ENCODE data around the gene FEN1.

The FEN1 gene

DNA sequence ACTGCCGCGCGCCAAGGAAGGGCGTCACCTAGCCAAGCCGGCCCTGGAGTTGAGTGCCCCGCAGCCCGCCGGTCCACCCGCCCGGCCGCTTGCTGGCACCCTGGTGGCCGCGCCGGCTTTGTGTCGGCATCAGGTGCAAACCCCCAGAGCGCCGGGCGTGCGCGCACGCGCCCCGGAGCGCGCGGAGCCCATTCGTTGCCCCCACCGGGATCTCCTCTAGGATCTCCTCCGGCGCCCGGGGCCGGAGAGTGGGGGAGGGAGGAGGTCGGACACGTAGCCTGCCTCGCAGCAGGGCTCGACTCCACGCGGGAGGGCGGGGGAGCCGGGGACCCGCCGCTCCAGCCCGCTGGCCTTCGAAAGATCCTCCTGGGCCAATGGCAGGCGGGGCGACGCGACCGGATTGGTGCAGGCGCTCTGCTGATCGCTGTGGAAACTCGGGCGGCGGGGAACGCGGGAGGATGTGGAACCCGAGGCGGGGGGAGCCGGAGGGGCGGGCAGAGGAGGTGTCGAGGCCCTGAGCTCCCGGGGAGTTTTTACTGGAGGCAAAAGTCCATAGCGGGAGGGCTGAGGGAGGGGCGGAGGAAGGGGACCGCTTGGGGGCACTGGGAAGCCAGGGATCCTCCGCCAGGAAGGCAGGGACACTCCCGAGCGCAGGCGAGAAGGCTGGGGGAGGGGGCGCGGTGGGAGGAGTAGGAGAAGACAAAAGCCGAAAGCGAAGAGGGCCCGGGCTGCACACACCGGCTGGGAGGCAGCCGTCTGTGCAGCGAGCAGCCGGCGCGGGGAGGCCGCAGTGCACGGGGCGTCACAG lies 35.1 kb downstream of the FEN1 start, which contains the start of gene FADS2 (continued):
- TF ChIP-seq, protein P1, sequence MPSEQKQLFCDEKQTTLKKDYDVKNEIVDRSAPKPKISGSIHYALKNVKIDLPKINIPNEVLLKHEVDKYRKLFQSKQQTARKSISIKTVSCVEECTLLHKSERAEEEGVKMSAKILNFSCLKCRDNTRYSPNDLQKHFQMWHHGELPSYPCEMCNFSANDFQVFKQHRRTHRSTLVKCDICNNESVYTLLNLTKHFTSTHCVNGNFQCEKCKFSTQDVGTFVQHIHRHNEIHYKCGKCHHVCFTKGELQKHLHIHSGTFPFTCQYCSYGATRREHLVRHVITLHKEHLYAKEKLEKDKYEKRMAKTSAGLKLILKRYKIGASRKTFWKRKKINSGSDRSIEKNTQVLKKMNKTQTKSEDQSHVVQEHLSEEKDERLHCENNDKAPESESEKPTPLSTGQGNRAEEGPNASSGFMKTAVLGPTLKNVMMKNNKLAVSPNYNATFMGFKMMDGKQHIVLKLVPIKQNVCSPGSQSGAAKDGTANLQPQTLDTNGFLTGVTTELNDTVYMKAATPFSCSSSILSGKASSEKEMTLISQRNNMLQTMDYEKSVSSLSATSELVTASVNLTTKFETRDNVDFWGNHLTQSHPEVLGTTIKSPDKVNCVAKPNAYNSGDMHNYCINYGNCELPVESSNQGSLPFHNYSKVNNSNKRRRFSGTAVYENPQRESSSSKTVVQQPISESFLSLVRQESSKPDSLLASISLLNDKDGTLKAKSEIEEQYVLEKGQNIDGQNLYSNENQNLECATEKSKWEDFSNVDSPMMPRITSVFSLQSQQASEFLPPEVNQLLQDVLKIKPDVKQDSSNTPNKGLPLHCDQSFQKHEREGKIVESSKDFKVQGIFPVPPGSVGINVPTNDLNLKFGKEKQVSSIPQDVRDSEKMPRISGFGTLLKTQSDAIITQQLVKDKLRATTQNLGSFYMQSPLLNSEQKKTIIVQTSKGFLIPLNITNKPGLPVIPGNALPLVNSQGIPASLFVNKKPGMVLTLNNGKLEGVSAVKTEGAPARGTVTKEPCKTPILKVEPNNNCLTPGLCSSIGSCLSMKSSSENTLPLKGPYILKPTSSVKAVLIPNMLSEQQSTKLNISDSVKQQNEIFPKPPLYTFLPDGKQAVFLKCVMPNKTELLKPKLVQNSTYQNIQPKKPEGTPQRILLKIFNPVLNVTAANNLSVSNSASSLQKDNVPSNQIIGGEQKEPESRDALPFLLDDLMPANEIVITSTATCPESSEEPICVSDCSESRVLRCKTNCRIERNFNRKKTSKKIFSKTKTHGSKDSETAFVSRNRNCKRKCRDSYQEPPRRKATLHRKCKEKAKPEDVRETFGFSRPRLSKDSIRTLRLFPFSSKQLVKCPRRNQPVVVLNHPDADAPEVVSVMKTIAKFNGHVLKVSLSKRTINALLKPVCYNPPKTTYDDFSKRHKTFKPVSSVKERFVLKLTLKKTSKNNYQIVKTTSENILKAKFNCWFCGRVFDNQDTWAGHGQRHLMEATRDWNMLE (tag by site-specific recombination; conservative IDR thresholded peaks at IDR 0.05; ENCODE audit: low read depth): no peak
- TF ChIP-seq ZNF596 (tag by site-specific recombination; IDR thresholded peaks at IDR 0.05) (0 out of 2 replicates have a peak, but pooled peaks have one; percentile 15), TRIM28 (IDR thresholded peaks at IDR 0.05; ENCODE audit: borderline replicate concordance, low read length) (no peak), ZNF394 (tag by site-specific recombination; IDR thresholded peaks at IDR 0.05; ENCODE audit: borderline replicate concordance) (peak; percentile 18; the same call in 1 of the 2 replicates), ZNF248 (tag by site-specific recombination; IDR thresholded peaks at IDR 0.05) (no peak), ZNF48 (tag by site-specific recombination; IDR thresholded peaks at IDR 0.05) (no peak), SCRT1 (tag by site-specific recombination; IDR thresholded peaks at IDR 0.05; ENCODE audit: borderline replicate concordance) (no peak), MEIS1 (CRISPR knock-in tag; IDR thresholded peaks at IDR 0.05; ENCODE audit: borderline replicate concordance) (no peak), MZF1 (tag by site-specific recombination; IDR thresholded peaks at IDR 0.05; ENCODE audit: borderline replicate concordance) (no peak), ZNF768 (tag by site-specific recombination; IDR thresholded peaks at IDR 0.05) (no peak), OVOL3 (tag by site-specific recombination; IDR thresholded peaks at IDR 0.05) (no peak), SALL2 (tag by site-specific recombination; IDR thresholded peaks at IDR 0.05; ENCODE audit: borderline replicate concordance) (no peak), ZNF426 (tag by site-specific recombination; IDR thresholded peaks at IDR 0.05) (no peak), ZNF169 (tag by site-specific recombination; IDR thresholded peaks at IDR 0.05) (no peak), ZNF202 (tag by site-specific recombination; IDR thresholded peaks at IDR 0.05; ENCODE audit: borderline replicate concordance) (no peak), ZNF561 (tag by site-specific recombination; IDR thresholded peaks at IDR 0.05; ENCODE audit: borderline replicate concordance) (no peak), ZNF184 (tag by site-specific recombination; IDR thresholded peaks at IDR 0.05) (no peak), ZNF157 (tag by site-specific recombination; IDR thresholded peaks at IDR 0.05) (no peak)
- TF ChIP-seq, protein P2, sequence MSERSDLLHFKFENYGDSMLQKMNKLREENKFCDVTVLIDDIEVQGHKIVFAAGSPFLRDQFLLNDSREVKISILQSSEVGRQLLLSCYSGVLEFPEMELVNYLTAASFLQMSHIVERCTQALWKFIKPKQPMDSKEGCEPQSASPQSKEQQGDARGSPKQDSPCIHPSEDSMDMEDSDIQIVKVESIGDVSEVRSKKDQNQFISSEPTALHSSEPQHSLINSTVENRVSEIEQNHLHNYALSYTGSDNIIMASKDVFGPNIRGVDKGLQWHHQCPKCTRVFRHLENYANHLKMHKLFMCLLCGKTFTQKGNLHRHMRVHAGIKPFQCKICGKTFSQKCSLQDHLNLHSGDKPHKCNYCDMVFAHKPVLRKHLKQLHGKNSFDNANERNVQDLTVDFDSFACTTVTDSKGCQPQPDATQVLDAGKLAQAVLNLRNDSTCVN (tag by site-specific recombination; optimal IDR thresholded peaks at IDR 0.05): peak; percentile 92
- TF ChIP-seq, protein P3, sequence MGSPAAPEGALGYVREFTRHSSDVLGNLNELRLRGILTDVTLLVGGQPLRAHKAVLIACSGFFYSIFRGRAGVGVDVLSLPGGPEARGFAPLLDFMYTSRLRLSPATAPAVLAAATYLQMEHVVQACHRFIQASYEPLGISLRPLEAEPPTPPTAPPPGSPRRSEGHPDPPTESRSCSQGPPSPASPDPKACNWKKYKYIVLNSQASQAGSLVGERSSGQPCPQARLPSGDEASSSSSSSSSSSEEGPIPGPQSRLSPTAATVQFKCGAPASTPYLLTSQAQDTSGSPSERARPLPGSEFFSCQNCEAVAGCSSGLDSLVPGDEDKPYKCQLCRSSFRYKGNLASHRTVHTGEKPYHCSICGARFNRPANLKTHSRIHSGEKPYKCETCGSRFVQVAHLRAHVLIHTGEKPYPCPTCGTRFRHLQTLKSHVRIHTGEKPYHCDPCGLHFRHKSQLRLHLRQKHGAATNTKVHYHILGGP (tag by site-specific recombination; IDR thresholded peaks at IDR 0.05): no peak
- TF ChIP-seq, protein P4, sequence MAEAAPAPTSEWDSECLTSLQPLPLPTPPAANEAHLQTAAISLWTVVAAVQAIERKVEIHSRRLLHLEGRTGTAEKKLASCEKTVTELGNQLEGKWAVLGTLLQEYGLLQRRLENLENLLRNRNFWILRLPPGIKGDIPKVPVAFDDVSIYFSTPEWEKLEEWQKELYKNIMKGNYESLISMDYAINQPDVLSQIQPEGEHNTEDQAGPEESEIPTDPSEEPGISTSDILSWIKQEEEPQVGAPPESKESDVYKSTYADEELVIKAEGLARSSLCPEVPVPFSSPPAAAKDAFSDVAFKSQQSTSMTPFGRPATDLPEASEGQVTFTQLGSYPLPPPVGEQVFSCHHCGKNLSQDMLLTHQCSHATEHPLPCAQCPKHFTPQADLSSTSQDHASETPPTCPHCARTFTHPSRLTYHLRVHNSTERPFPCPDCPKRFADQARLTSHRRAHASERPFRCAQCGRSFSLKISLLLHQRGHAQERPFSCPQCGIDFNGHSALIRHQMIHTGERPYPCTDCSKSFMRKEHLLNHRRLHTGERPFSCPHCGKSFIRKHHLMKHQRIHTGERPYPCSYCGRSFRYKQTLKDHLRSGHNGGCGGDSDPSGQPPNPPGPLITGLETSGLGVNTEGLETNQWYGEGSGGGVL (tag by site-specific recombination; IDR thresholded peaks at IDR 0.05): peak; percentile 97
- TF ChIP-seq, protein P5, sequence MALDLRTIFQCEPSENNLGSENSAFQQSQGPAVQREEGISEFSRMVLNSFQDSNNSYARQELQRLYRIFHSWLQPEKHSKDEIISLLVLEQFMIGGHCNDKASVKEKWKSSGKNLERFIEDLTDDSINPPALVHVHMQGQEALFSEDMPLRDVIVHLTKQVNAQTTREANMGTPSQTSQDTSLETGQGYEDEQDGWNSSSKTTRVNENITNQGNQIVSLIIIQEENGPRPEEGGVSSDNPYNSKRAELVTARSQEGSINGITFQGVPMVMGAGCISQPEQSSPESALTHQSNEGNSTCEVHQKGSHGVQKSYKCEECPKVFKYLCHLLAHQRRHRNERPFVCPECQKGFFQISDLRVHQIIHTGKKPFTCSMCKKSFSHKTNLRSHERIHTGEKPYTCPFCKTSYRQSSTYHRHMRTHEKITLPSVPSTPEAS (tag by site-specific recombination; IDR thresholded peaks at IDR 0.05): no peak
- TF ChIP-seq, protein P6, sequence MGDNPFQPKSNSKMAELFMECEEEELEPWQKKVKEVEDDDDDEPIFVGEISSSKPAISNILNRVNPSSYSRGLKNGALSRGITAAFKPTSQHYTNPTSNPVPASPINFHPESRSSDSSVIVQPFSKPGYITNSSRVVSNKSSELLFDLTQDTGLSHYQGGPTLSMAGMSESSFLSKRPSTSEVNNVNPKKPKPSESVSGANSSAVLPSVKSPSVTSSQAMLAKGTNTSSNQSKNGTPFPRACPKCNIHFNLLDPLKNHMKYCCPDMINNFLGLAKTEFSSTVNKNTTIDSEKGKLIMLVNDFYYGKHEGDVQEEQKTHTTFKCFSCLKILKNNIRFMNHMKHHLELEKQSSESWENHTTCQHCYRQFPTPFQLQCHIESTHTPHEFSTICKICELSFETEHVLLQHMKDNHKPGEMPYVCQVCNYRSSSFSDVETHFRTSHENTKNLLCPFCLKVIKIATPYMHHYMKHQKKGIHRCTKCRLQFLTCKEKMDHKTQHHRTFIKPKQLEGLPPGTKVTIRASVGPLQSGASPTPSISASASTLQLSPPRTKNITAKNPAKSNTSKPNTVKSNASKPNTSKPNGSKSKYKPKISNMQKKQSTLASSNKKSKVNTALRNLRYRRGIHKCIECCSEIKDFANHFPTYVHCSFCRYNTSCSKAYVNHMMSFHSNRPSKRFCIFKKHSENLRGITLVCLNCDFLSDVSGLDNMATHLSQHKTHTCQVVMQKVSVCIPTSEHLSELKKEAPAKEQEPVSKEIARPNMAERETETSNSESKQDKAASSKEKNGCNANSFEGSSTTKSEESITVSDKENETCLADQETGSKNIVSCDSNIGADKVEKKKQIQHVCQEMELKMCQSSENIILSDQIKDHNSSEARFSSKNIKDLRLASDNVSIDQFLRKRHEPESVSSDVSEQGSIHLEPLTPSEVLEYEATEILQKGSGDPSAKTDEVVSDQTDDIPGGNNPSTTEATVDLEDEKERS (tag by site-specific recombination; IDR thresholded peaks at IDR 0.05): no peak
